ENCODE results near the gene ZNF80.

ZNF80 gene

GRCh38 chr3:114216186-114216970 is 21.0 kb downstream of the ZNF80 start:
- no peak for DNase-seq

DNA sequence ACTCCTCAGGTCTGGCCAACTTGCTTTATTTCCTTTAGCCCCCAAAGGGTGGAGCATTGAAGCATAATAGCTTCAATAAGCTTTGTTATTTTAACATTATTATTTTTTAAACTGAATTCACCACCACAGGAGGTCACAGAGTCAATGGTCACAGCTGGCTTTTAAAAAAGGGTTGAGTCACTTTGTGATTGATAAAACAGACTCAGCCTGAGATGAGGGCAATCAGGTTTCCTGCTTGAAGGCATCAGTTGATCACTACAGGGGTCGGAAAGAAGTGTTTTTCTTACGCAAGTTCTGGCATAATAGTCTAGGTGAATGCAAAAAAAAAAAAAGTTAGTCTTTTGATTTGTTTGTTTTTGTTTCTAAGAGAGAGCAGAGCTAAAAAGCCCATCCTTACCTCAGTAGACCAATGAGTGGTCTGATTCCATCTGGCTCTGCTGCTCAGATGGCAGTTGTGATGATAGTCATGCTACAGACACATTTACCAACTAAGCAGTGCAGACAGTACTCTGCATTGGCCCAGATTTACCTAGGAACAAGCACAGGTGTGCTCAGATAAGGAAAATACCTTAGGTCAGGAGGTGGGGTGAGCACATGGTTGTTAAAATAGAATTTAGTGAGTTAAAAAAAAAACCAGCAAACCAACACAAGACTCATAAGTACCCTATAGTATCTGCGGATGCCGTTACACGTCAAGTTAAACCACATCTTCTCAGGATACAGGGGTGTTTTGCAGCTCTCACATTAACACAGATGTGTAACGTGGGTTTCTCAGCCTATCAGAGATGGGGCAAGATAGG is 22.6 kb downstream of the ZNF80 start:
- Mint-ChIP-seq H3K27ac (no peak overlapping the region), H3K4me1 (ENCODE audit: low read depth in 2 of 2) (peaks cover 15 to 40% of the 10 kb centered on the region in 2 donors), H3K9me3 (no peaks in the 10 kb centered on the region), H3K4me3 (no peak overlapping the region), H3K27me3 (no peaks in the 10 kb centered on the region), H3K36me3 (ENCODE audit: insufficient read depth) (peaks cover 5% of the 10 kb centered on the region)
- DNase-seq (peak; percentile 50 to 59 (median 55)), ATAC-seq (replicated peaks) (peak; percentile 72)

More at GRCh38 chr3:114216186-114216970, 21.0 kb downstream of the ZNF80 start:
- H3K27ac Mint-ChIP-seq: no peak overlapping the region
- no peak for ATAC-seq (replicated peaks)
- peaks cover 5% of the 10 kb centered on the region for H3K36me3 Mint-ChIP-seq (ENCODE audit: insufficient read depth)
- H3K4me3 Mint-ChIP-seq: no peak overlapping the region
- H3K9me3 Mint-ChIP-seq: no peaks in the 10 kb centered on the region
- H3K4me1 Mint-ChIP-seq (ENCODE audit: low read depth in 2 of 2): peaks cover 29 to 53% of the 10 kb centered on the region in 2 donors
- H3K27me3 Mint-ChIP-seq: no peaks in the 10 kb centered on the region

DNA sequence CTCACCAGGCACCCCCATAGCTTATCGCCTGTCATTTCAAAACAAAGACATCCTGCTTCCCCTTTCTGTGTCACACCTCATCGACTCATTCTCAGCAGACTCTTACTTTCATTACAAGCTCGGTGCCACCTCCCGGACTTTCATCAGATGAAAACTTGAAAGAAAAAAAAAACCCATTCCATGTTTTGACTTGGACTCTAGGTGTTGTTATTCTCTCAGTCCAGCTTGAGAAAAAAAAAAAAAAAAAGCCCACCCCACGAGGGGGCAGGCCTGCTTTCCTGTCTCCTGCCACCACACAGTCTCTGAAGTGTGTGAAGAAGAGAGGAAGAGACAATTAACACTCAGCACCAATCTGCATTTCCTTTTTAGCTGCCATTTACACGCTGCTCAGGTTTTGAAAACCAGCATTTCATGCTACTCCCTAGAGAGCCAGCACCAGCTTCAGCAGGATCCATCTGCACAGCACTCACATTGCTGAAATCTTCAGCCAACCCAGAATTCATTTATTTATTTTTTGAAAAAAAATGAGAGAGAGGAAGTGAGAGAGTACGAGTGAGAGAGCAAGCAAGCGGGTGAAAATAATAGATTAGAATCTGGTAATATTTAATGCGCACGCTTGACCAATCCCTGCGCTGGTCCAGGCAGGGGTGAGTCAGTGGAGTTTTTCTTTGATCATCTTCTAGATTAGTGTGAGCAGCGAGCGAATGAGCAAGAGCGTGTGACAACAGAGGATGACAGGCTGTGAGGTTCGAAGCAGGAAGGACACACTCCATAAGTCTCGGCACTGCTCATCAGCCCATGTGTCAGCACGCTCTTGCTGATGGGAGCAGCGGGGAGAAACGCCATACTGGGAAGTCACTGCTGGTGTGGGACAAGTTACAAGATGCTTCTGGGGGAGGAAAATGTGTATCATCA is 23.5 kb downstream of the ZNF80 start:
- H3K4me3 Mint-ChIP-seq: no peak overlapping the region
- H3K9me3 Mint-ChIP-seq: no peaks in the 10 kb centered on the region
- H3K27me3 Mint-ChIP-seq: no peaks in the 10 kb centered on the region
- peaks cover 5% of the 10 kb centered on the region for H3K36me3 Mint-ChIP-seq (ENCODE audit: insufficient read depth)
- H3K4me1 Mint-ChIP-seq (ENCODE audit: low read depth in 2 of 2): peaks cover 12 to 34% of the 10 kb centered on the region in 2 donors
- DNase-seq (peak; percentile 54 to 68 (median 58)), ATAC-seq (replicated peaks) (peak; percentile 57)
- no peak overlapping the region for H3K27ac Mint-ChIP-seq

DNA sequence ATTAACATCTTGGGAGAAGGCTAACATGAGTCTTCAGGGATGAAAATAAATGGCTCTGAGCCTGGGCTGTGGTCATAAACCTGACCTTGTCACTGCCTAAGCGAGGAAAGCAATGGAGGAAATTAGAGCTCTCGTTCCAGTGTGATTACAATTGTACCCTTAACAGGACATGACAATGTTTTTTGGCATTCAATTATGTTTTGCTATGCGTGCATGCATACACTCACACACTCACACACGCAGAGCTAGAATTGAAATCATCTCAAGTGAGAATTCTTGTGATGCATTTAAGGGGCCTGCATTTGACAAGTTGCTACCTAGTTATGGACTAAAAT is 24.1 kb downstream of the ZNF80 start:
- ATAC-seq (replicated peaks): no peak

GRCh38 chr3:114212646-114213045 is 24.7 kb downstream of the ZNF80 start:
- no peaks in the 10 kb centered on the region for H3K9me3 Mint-ChIP-seq
- H3K36me3 Mint-ChIP-seq (ENCODE audit: insufficient read depth): peaks cover 5% of the 10 kb centered on the region
- no peaks in the 10 kb centered on the region for H3K27me3 Mint-ChIP-seq
- H3K27ac Mint-ChIP-seq: no peak overlapping the region
- peaks cover 8 to 24% of the 10 kb centered on the region in 2 donors for H3K4me1 Mint-ChIP-seq (ENCODE audit: low read depth in 2 of 2)
- ATAC-seq (replicated peaks) (no peak), DNase-seq (no peak)
- H3K4me3 Mint-ChIP-seq: no peak overlapping the region

More for the DNA sequence above, 24.1 kb downstream of the ZNF80 start:
- DNase-seq: peak in 1 of 3 experiments; percentile 64
- no peaks in the 10 kb centered on the region for H3K27me3 Mint-ChIP-seq
- H3K36me3 Mint-ChIP-seq (ENCODE audit: insufficient read depth): peaks cover 5% of the 10 kb centered on the region
- no peaks in the 10 kb centered on the region for H3K9me3 Mint-ChIP-seq
- peaks cover 8 to 30% of the 10 kb centered on the region in 2 donors for H3K4me1 Mint-ChIP-seq (ENCODE audit: low read depth in 2 of 2)
- no peak overlapping the region for H3K4me3 Mint-ChIP-seq
- H3K27ac Mint-ChIP-seq: no peak overlapping the region

DNA sequence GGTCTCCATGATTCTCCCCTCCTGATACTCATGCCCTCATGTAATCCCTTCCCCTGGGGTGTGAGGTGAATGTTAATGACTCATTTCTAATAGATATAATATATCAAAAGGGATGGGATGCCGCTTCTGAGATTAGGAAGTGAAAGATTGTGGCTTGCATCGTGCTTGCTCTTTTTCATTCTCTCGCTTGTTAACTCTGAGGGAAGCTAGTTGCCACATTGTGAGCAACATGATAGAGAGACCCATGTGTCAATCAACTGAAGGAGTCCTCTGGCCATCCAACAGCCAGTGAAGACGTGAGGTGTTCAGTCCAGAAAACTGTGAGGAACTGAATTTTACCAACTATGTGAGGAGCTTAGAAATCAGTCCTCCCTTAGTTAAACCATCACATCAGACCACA is 29.6 kb downstream of the ZNF80 start:
- H3K27me3 Mint-ChIP-seq: no peaks in the 10 kb centered on the region
- peaks cover 7 to 8% of the 10 kb centered on the region in 2 donors for H3K4me1 Mint-ChIP-seq (ENCODE audit: low read depth in 2 of 2)
- H3K36me3 Mint-ChIP-seq (ENCODE audit: insufficient read depth): no peaks in the 10 kb centered on the region
- H3K27ac Mint-ChIP-seq: no peak overlapping the region
- ATAC-seq (replicated peaks) (no peak), DNase-seq (no peak)
- H3K4me3 Mint-ChIP-seq: no peak overlapping the region
- no peaks in the 10 kb centered on the region for H3K9me3 Mint-ChIP-seq

DNA sequence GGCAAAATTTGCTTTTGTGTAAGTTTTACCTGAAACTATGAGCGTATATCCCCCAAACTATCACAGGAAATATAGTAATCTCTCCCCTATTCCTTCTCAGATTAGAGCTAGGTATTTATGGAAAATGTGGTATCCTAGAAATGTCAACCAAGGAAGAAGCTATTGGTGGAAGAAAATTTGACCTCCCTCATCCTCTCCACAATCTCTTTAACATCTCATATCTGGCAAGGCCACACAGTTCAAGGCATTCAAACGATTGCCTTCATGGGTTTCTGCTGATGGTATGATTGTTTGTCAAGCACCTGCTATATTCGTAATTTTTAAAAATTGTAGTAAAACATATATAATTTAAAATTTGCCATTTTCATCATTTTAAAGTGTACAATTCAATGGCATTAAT is 31.0 kb downstream of the ZNF80 start:
- no peaks in the 10 kb centered on the region for H3K27me3 Mint-ChIP-seq

GRCh38 chr3:114205541-114205940 is 31.8 kb downstream of the ZNF80 start:
- no peaks in the 10 kb centered on the region for H3K9me3 Mint-ChIP-seq
- H3K27me3 Mint-ChIP-seq: no peaks in the 10 kb centered on the region
- no peak overlapping the region for H3K27ac Mint-ChIP-seq
- DNase-seq (no peak), ATAC-seq (replicated peaks) (no peak)
- H3K36me3 Mint-ChIP-seq (ENCODE audit: insufficient read depth): no peaks in the 10 kb centered on the region
- H3K4me3 Mint-ChIP-seq: no peak overlapping the region
- peaks cover 0 to 3% of the 10 kb centered on the region in 2 donors for H3K4me1 Mint-ChIP-seq (ENCODE audit: low read depth in 2 of 2)

More for the DNA sequence above, 31.0 kb downstream of the ZNF80 start:
- peaks cover 0 to 5% of the 10 kb centered on the region in 2 donors for H3K4me1 Mint-ChIP-seq (ENCODE audit: low read depth in 2 of 2)
- H3K4me3 Mint-ChIP-seq: no peak overlapping the region
- no peaks in the 10 kb centered on the region for H3K36me3 Mint-ChIP-seq (ENCODE audit: insufficient read depth)
- H3K9me3 Mint-ChIP-seq: no peaks in the 10 kb centered on the region
- DNase-seq (no peak), ATAC-seq (replicated peaks) (no peak)
- H3K27ac Mint-ChIP-seq: no peak overlapping the region

DNA sequence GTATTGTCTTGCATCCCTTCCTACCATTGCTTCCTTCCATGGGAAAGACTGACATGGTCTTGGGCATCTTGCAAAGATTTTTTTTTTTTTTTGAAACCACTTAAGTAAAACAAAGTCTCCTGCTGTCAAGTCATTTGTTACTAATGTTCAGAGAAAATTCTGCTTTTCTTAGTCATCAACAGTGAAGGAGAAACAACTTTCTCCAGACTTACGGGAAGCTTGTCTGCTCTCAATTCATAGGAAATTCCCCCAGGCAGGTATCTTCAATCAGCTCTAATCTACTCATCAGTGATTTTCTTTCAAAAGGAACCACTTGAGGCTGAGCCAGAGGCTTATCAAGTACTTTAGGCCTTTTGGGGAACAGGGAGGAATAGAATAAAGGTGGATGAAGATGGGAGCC is 42.6 kb downstream of the ZNF80 start:
- no peaks in the 10 kb centered on the region for H3K27me3 Mint-ChIP-seq
- H3K4me1 Mint-ChIP-seq (ENCODE audit: low read depth in 2 of 2): no peaks in the 10 kb centered on the region
- H3K36me3 Mint-ChIP-seq (ENCODE audit: insufficient read depth): no peaks in the 10 kb centered on the region
- H3K4me3 Mint-ChIP-seq: no peak overlapping the region
- ATAC-seq (replicated peaks): no peak
- H3K9me3 Mint-ChIP-seq: no peaks in the 10 kb centered on the region
- no peak overlapping the region for H3K27ac Mint-ChIP-seq
- DNase-seq: no peak

GRCh38 chr3:114192136-114192535 is 45.2 kb downstream of the ZNF80 start:
- DNase-seq (no peak), ATAC-seq (replicated peaks) (no peak)
- H3K4me1 Mint-ChIP-seq (ENCODE audit: low read depth in 2 of 2): no peaks in the 10 kb centered on the region
- no peak overlapping the region for H3K4me3 Mint-ChIP-seq
- no peak overlapping the region for H3K27ac Mint-ChIP-seq
- H3K27me3 Mint-ChIP-seq: no peaks in the 10 kb centered on the region
- no peaks in the 10 kb centered on the region for H3K36me3 Mint-ChIP-seq (ENCODE audit: insufficient read depth)
- no peaks in the 10 kb centered on the region for H3K9me3 Mint-ChIP-seq

- H3K36me3 Mint-ChIP-seq (ENCODE audit: insufficient read depth): no peaks in the 10 kb centered on the region
- H3K4me1 Mint-ChIP-seq (ENCODE audit: low read depth in 2 of 2): no peaks in the 10 kb centered on the region
- peaks cover 0 to 7% of the 10 kb centered on the region in 2 donors for H3K9me3 Mint-ChIP-seq
- no peak overlapping the region for H3K27ac Mint-ChIP-seq
- H3K4me3 Mint-ChIP-seq: no peak overlapping the region
- no peaks in the 10 kb centered on the region for H3K27me3 Mint-ChIP-seq
- ATAC-seq (replicated peaks): no peak
- no peak for DNase-seq
Observed at GRCh38 chr3:114186501-114186900, 50.9 kb downstream of the ZNF80 start.

Measured in effector memory CD8-positive, alpha-beta T cell (primary cell).